K562 (cell line): ENCODE results near the gene VPS37D. TPM values are rescaled to one million over a fixed set of nuclear protein-coding genes. Genes with fewer than 3 reads are reported as not detected.
A peak's percentile ranks its signal among the peaks of the same experiment; 100 is the strongest.
"Not testable (repeated sequence)": the region's sequence is repeated elsewhere in the genome, so short reads cannot be mapped to it uniquely, and the experiment has no call there.

Experiments used
- ATAC-seq: fragments of 200-7000 bp; cut with Tn5 transposase; 3 replicates; pipeline ENCODE4 v1.9.1; 2020; ENCODE audit warnings: moderate library complexity
- BruUV-seq: library from RNA; stranded (reverse); fragments of 400-500 nt; replicated peaks from 2 replicates; lab custom pipeline; 2021; lab: Mats Ljungman, UMichigan
- CTCF ChIA-PET: fragments of 300-600 bp; formaldehyde crosslinking; extraction: SDS; loops from one replicate; lab custom pipeline; 2021; ENCODE audit warnings: low intra/inter-chr PET ratio; lab: Yijun Ruan, JAX
- POLR2A ChIA-PET: fragments of 300-600, 350-650 bp; sonication (Branson Sonifier 250); formaldehyde crosslinking; extraction: SDS; loops from one replicate; lab custom pipeline; 2021; ENCODE audit warnings: antibody characterized with exemption, inconsistent platforms; lab: Yijun Ruan, JAX
- DNase-seq, 4 experiments: peaks; one replicate each; pipeline versions ENCODE4 v3.0.0 to v3.0.0-alpha.2; 2011 to 2018; ENCODE audit warnings: low spot score in 3 of 4, mixed read lengths in 3 of 4; ENCODE audit errors: extremely low read depth in 1 of 4
- FAIRE-seq: peaks from 2 replicates; lab custom pipeline; 2011; peaks lifted over from hg19 to GRCh38; lab: Jason Lieb, UNC
- H2AFZ ChIP-seq: 2 replicates; pipeline ENCODE4 v1.6.0; 2011; ENCODE audit warnings: low read depth, low read length, control low read depth, inconsistent platforms
- H3K27ac ChIP-seq: fragments of 200-600 bp; 3 replicates; pipeline ENCODE4 v1.8.0; 2011; ENCODE audit warnings: low read depth, mild to moderate bottlenecking, control low read depth, inconsistent platforms, low read length, moderate library complexity, mixed read lengths; ENCODE audit errors: extremely low read depth
- H3K27me3 ChIP-seq, 2 experiments: fragments of 300-600 bp in 1 of 2; 2 replicates in 1 of 2; 3 replicates in 1 of 2; pipeline versions ENCODE4 v1.6.0 to v1.8.0; 2011; ENCODE audit warnings: inconsistent platforms in 2 of 2, low read length in 2 of 2, mild to moderate bottlenecking in 1 of 2, mixed read lengths in 1 of 2, moderate library complexity in 1 of 2; ENCODE audit not compliant: control insufficient read depth in 2 of 2, insufficient read depth in 2 of 2
- H3K36me3 ChIP-seq: fragments of 300-600 bp; 3 replicates; pipeline ENCODE4 v1.8.0; 2011; ENCODE audit warnings: mild to moderate bottlenecking, low read length, inconsistent platforms; ENCODE audit not compliant: control insufficient read depth, insufficient read depth
- H3K4me1 ChIP-seq, 2 experiments: fragments of 200-600 bp in 1 of 2; replicated peaks in 1 of 2; 2 replicates in 1 of 2; 3 replicates in 1 of 2; pipeline versions ENCODE4 v1.5.1 to v1.8.0; 2011; ENCODE audit warnings: inconsistent platforms in 2 of 2, low read length in 2 of 2, mild to moderate bottlenecking in 1 of 2, mixed read lengths in 1 of 2, moderate library complexity in 1 of 2; ENCODE audit not compliant: control insufficient read depth in 2 of 2, insufficient read depth in 2 of 2
- H3K4me2 ChIP-seq: 2 replicates; pipeline ENCODE4 v1.6.1; 2011; ENCODE audit warnings: low read length, control low read depth, inconsistent platforms, mixed read lengths; ENCODE audit not compliant: insufficient read depth
- H3K4me3 ChIP-seq: fragments of 200-600 bp; sonication (generic), shearing (Covaris generic); 2 replicates; pipeline ENCODE4 v1.5.1; 2016; ENCODE audit warnings: control low read depth, inconsistent platforms
- H3K79me2 ChIP-seq: fragments of 200-600 bp; 3 replicates; pipeline ENCODE4 v1.8.0; 2011; ENCODE audit warnings: low read length, inconsistent platforms; ENCODE audit not compliant: control insufficient read depth, insufficient read depth
- H3K9ac ChIP-seq, 2 experiments: 2 replicates each; pipeline versions ENCODE4 v1.6.0 to v1.6.1; 2011; ENCODE audit warnings: low read depth in 2 of 2, low read length in 2 of 2, control low read depth in 1 of 2, inconsistent platforms in 1 of 2, mild to moderate bottlenecking in 1 of 2, mixed read lengths in 1 of 2; ENCODE audit not compliant: insufficient read depth in 1 of 2
- H3K9me1 ChIP-seq: one replicate; pipeline ENCODE4 v1.6.0; 2011; ENCODE audit warnings: inconsistent platforms, mild to moderate bottlenecking, low read length, moderate library complexity; ENCODE audit not compliant: control insufficient read depth, insufficient read depth
- H3K9me3 ChIP-seq: replicated peaks from 2 replicates; pipeline ENCODE4 v1.5.1; 2011; ENCODE audit warnings: low read depth, low read length, inconsistent platforms; ENCODE audit not compliant: control insufficient read depth, insufficient read depth
- H4K20me1 ChIP-seq: replicated peaks from 2 replicates; pipeline ENCODE4 v1.6.1; 2011; ENCODE audit warnings: low read length, inconsistent platforms, mixed read lengths; ENCODE audit not compliant: control insufficient read depth, insufficient read depth
- EP300 ChIP-seq: IDR thresholded peaks from 2 replicates; pipeline ENCODE4 v1.6.1; 2012; ENCODE audit warnings: low read length, improper control_type of control experiment
- HSF4 ChIP-seq: fragments of 250-450 bp; sonication (Bioruptor Pico); IDR thresholded peaks from 2 replicates; pipeline ENCODE4 v2.1.2; 2022; ENCODE audit warnings: mild to moderate bottlenecking, moderate library complexity, borderline replicate concordance
- RFX1 ChIP-seq: fragments of 450-650 bp; IDR thresholded peaks from 2 replicates; pipeline ENCODE4 v1.6.1; 2016; ENCODE audit warnings: mild to moderate bottlenecking, moderate library complexity
- ZNF764 ChIP-seq: fragments of 250-450 bp; sonication (Bioruptor Pico); IDR thresholded peaks from 2 replicates; pipeline ENCODE4 v1.4.0; 2020; ENCODE audit warnings: low read depth, mild to moderate bottlenecking, moderate library complexity
- WGBS: fragments of 100-300 bp; shearing (Covaris generic); methylation state at CpG from one replicate; pipeline ENCODE4 v1.1.6; 2016; ENCODE audit warnings: low coverage, mixed read lengths; ENCODE audit not compliant: insufficient coverage; ENCODE audit errors: missing lambda C conversion rate; 5-methylcytosine and 5-hydroxymethylcytosine counted together
- in situ Hi-C: fragments of 300-500 bp; cut with MboI; formaldehyde crosslinking; loops from 4 replicates; pipeline ENCODE4 v1.15.0; 2018; ENCODE audit warnings: inconsistent platforms, mixed read lengths
- intact Hi-C: fragments of 100-400 bp; cut with micrococcal nuclease; formaldehyde crosslinking; loops from 2 replicates; pipeline ENCODE4 v1.14.2; 2022
- polyA plus RNA-seq, 8 experiments: library from polyadenylated mRNA; depleted of rRNA in 4 of 8; stranded (reverse) in 5 of 8; unstranded in 3 of 8; fragments of >200 nt; fragmentation: Nextera tagmentation in 2 of 8; fragmentation: Illumina TruSeq in 1 of 8; extraction: Ambion mirVana in 2 of 8; extraction: Trizol in 1 of 8; gene quantifications; 2 replicates each; pipeline versions ENCODE4 v1.2.1 to v1.2.3, GENCODE V29; 2011 to 2014; ENCODE audit warnings: inconsistent platforms in 1 of 8, missing spikeins in 1 of 8
- total RNA-seq, 7 experiments: library from RNA; depleted of rRNA in 6 of 7; stranded (reverse); fragments of >200 nt in 6 of 7; fragmentation: Illumina TruSeq in 2 of 7; extraction: Trizol in 2 of 7; gene quantifications; 2 replicates each; pipeline versions ENCODE4 v1.2.1 to v1.2.3, GENCODE V29; 2011 to 2021; ENCODE audit warnings: low replicate concordance in 1 of 7

VPS37D gene
- total and polyA plus RNA-seq, 9 of the 15 experiments (the other 6 are each of a cell fraction or from before 2014, with no cell fraction given), result 0.25 to 2.3 (median 1.0) TPM; not detected in 3

DNA sequence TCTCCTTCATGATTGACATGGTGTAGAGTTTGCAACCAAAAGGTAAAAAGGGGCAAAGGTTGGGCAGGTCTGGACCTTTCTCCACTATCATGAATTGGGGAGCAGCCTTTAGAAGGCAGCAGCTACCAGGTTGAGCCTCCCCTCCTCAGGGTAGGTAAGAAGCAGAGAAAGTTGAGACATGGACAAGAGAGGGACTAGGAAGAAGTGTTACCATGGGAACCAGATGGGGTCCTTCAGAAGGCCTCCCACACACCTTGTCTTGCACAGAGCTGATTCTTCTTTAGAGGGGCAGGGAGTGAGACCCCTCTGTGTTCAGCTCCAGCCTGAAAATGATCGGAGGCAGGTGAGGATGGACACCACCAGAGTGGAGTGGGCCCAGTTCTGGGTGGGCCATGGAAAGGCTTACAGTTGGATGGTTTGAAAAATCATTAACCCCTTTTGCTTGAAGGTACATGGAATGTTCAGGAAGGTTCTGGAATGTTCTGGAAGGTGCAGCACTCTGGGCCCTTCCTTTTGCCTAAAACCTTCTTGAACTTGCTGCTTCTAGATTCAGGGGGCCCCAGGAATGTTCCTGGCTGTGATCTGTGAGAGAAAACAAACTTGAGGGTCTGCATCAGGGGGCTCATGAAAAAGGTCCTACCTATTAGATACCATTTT is 7.0 kb downstream of the VPS37D start:
- no TSS peak for BruUV-seq
- FAIRE-seq, result no peak

DNA sequence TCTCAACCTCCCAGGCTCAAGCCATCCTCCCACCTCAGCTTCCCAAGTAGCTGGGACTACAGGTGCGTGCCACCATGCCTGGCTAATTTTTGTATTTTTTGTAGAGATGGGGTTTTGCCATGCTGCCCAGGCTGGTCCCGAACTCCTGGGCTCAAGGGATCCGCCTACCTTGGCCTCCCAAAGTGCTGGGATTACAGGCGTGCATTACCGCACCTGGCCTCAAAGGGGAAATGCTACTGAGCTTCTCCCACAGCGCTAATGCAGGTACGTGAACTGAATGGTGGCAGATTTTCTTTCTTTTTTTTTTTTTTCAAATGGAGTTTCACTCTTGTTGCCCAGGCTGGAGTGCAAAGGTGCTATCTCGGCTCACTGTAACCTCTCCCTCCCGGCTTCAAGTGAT is 8.4 kb downstream of the VPS37D start:
- POLR2A ChIA-PET, result interaction anchor here (0.7 kb wide), 1 partner anchor 10 kb away, joined by 3 read pairs; no protein-coding TSS in a partner anchor
- H3K9me3 ChIP-seq, H4K20me1 ChIP-seq, H3K9me1 ChIP-seq, H3K27me3 ChIP-seq, ATAC-seq, H3K9ac ChIP-seq, intact Hi-C loops, FAIRE-seq, H3K27ac ChIP-seq, DNase-seq, H2AFZ ChIP-seq, BruUV-seq, H3K4me3 ChIP-seq, H3K4me2 ChIP-seq, CTCF ChIA-PET, in situ Hi-C loops: not testable (repeated sequence)
- Histone ChIP-seq H3K79me2 (peaks cover 25% of the 10 kb centered on the region), H3K4me1 (peaks cover 13 to 21% of the 10 kb centered on the region in 2 experiments; a peak in 4 of 5 replicates), H3K36me3 (peaks cover 30% of the 10 kb centered on the region; the same call in 2 of the 3 replicates)
- WGBS, result 55% methylated on average over 9 of the region's 9 CpGs

More for the DNA sequence above, 7.0 kb downstream of the VPS37D start:
- in situ Hi-C loops, result no loop called here
- H4K20me1 ChIP-seq, result no peaks in the 10 kb centered on the region; the same call in 1 of the 2 replicates
- intact Hi-C loops, result no loop called here
- ATAC-seq (no peak), DNase-seq (no peak)
- H3K9me1 ChIP-seq, result no peaks in the 10 kb centered on the region
- POLR2A ChIA-PET, result interaction anchor here (0.7 to 1.2 kb wide), 5 partner anchors 9 to 154 kb away, joined by 3 to 6 read pairs (median 3); no protein-coding TSS in a partner anchor
- no peak overlapping the region for H3K4me3 ChIP-seq
- H3K36me3 ChIP-seq, result peaks cover 16% of the 10 kb centered on the region; the same call in 2 of the 3 replicates
- peaks cover 10% of the 10 kb centered on the region for H3K79me2 ChIP-seq
- no peak overlapping the region for H3K27ac ChIP-seq
- CTCF ChIA-PET, result no interaction called here
- H3K4me2 ChIP-seq, result no peak overlapping the region
- WGBS, result 90% methylated on average over 1 of the region's 1 CpG
- H3K27me3 ChIP-seq, result no peaks in the 10 kb centered on the region
- H3K4me1 ChIP-seq, result peaks cover 9 to 12% of the 10 kb centered on the region in 2 experiments; a peak in 4 of 5 replicates
- no peak overlapping the region for H3K9ac ChIP-seq
- no peaks in the 10 kb centered on the region for H3K9me3 ChIP-seq
- TF ChIP-seq RFX1 (peak; percentile 71), EP300 (peak; percentile 39; the same call in 1 of the 2 replicates), ZNF764 (CRISPR knock-in tag) (no peak), HSF4 (CRISPR knock-in tag) (no peak)
- H2AFZ ChIP-seq, result no peak overlapping the region
